ENCODE measurements around the gene CFAP97D1.

DNA sequence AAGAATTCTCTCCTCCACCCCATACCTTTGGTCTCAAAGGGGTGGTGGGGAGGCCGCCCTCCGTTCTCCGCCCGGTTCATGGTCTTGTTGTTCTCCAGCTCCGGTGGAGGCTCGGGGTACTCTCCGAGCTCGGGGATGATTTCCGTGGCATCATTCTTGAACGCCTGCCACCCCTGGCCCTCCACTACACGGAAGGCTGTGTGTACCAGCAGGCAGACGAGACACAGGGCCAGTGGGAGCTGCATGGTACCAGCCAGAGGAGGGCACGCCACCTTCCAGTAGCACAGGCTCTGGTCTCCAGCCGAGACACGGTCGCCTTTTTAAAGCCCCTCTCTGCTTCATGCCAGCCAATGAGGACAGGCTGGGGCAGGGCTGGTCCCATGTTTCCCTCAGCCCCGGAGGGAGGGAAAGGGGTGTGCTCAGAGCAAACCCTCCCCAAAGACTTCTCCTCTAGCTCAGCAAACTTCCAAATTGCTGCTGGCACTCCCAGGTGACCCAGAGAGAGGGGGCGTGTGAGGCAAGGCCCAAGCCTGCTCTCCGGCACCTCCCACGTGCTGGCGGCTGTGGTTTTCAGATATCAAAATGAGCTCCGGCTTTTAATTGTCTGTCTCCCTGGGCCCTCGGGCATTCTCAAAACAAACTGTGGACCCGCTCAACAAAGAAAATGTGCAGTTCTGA lies 21.6 kb upstream of the CFAP97D1 start, which contains the start of gene SOST:
- peak; percentile 53 for TF ChIP-seq SP2 (tag by site-specific recombination; IDR thresholded peaks at IDR 0.05)
- TF ChIP-seq, protein P1, sequence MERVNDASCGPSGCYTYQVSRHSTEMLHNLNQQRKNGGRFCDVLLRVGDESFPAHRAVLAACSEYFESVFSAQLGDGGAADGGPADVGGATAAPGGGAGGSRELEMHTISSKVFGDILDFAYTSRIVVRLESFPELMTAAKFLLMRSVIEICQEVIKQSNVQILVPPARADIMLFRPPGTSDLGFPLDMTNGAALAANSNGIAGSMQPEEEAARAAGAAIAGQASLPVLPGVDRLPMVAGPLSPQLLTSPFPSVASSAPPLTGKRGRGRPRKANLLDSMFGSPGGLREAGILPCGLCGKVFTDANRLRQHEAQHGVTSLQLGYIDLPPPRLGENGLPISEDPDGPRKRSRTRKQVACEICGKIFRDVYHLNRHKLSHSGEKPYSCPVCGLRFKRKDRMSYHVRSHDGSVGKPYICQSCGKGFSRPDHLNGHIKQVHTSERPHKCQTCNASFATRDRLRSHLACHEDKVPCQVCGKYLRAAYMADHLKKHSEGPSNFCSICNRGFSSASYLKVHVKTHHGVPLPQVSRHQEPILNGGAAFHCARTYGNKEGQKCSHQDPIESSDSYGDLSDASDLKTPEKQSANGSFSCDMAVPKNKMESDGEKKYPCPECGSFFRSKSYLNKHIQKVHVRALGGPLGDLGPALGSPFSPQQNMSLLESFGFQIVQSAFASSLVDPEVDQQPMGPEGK (tag by site-specific recombination; IDR thresholded peaks at IDR 0.05), result no peak
- TF ChIP-seq, protein P2, sequence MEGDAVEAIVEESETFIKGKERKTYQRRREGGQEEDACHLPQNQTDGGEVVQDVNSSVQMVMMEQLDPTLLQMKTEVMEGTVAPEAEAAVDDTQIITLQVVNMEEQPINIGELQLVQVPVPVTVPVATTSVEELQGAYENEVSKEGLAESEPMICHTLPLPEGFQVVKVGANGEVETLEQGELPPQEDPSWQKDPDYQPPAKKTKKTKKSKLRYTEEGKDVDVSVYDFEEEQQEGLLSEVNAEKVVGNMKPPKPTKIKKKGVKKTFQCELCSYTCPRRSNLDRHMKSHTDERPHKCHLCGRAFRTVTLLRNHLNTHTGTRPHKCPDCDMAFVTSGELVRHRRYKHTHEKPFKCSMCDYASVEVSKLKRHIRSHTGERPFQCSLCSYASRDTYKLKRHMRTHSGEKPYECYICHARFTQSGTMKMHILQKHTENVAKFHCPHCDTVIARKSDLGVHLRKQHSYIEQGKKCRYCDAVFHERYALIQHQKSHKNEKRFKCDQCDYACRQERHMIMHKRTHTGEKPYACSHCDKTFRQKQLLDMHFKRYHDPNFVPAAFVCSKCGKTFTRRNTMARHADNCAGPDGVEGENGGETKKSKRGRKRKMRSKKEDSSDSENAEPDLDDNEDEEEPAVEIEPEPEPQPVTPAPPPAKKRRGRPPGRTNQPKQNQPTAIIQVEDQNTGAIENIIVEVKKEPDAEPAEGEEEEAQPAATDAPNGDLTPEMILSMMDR (tag by site-specific recombination; IDR thresholded peaks at IDR 0.05), result no peak
- TF ChIP-seq KLF7 (tag by site-specific recombination; IDR thresholded peaks at IDR 0.05; ENCODE audit: borderline replicate concordance), result no peak
- TF ChIP-seq, protein P3, sequence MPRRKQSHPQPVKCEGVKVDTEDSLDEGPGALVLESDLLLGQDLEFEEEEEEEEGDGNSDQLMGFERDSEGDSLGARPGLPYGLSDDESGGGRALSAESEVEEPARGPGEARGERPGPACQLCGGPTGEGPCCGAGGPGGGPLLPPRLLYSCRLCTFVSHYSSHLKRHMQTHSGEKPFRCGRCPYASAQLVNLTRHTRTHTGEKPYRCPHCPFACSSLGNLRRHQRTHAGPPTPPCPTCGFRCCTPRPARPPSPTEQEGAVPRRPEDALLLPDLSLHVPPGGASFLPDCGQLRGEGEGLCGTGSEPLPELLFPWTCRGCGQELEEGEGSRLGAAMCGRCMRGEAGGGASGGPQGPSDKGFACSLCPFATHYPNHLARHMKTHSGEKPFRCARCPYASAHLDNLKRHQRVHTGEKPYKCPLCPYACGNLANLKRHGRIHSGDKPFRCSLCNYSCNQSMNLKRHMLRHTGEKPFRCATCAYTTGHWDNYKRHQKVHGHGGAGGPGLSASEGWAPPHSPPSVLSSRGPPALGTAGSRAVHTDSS (tag by site-specific recombination; IDR thresholded peaks at IDR 0.05), result no peak
- no peak for TF ChIP-seq ZNF548 (tag by site-specific recombination; IDR thresholded peaks at IDR 0.05)
- no peak for TF ChIP-seq ZNF677 (tag by site-specific recombination; IDR thresholded peaks at IDR 0.05)
- TF ChIP-seq ZNF596 (tag by site-specific recombination; IDR thresholded peaks at IDR 0.05), result no peak
- TF ChIP-seq, protein P4, sequence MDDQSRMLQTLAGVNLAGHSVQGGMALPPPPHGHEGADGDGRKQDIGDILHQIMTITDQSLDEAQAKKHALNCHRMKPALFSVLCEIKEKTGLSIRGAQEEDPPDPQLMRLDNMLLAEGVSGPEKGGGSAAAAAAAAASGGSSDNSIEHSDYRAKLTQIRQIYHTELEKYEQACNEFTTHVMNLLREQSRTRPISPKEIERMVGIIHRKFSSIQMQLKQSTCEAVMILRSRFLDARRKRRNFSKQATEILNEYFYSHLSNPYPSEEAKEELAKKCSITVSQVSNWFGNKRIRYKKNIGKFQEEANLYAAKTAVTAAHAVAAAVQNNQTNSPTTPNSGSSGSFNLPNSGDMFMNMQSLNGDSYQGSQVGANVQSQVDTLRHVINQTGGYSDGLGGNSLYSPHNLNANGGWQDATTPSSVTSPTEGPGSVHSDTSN (CRISPR knock-in tag; IDR thresholded peaks at IDR 0.05), result no peak

Data from HEK293 (cell line).